Uterus (tissue), 4 donors: ENCODE data around the gene CLSTN1. TPM values are rescaled to one million over a fixed set of nuclear protein-coding genes. Genes with fewer than 3 reads are reported as not detected.
"Not testable (repeated sequence)": the region's sequence is repeated elsewhere in the genome, so short reads cannot be mapped to it uniquely, and the experiment has no call there.

Experiments used
- DNase-seq, 2 donors: peaks; one replicate each; pipeline ENCODE4 v3.0.0-alpha.2; 2019 to 2020
- H3K27ac ChIP-seq, 2 donors: fragments of 200-600 bp; sonication (generic); 1 replicate in 1 of 2; 2 replicates in 1 of 2; pipeline ENCODE4 v1.5.1; 2016 to 2018
- H3K27me3 ChIP-seq, 2 donors: fragments of 200-600 bp; sonication (generic); one replicate each; pipeline ENCODE4 v1.5.1; 2018 to 2019; ENCODE audit warnings: control low read depth in 1 of 2
- H3K36me3 ChIP-seq, 2 donors: fragments of 200-600 bp; sonication (generic); one replicate each; pipeline ENCODE4 v1.5.1; 2019; ENCODE audit warnings: control low read depth in 1 of 2
- H3K4me1 ChIP-seq, 2 donors: fragments of 200-600 bp; sonication (generic); one replicate each; pipeline ENCODE4 v1.5.1; 2018 to 2019; ENCODE audit warnings: control low read depth in 1 of 2
- H3K4me3 ChIP-seq, 2 donors: fragments of 200-600 bp; sonication (generic); 1 replicate in 1 of 2; 2 replicates in 1 of 2; pipeline ENCODE4 v1.5.1; 2018 to 2019; ENCODE audit warnings: mild to moderate bottlenecking in 1 of 2
- H3K9me3 ChIP-seq, 2 donors: fragments of 200-600 bp; sonication (generic); one replicate each; pipeline ENCODE4 v1.5.1; 2019; ENCODE audit warnings: control low read depth in 1 of 2
- CTCF ChIP-seq, 4 experiments: fragments of 200-600 bp in 2 of 4; fragments of 450-650 bp in 2 of 4; sonication (generic) in 2 of 4; IDR thresholded peaks; one replicate each; pipeline ENCODE4 v1.5.1; 2016 to 2019; ENCODE audit warnings: antibody characterized with exemption in 4 of 4, mild to moderate bottlenecking in 2 of 4, moderate library complexity in 1 of 4
- POLR2A ChIP-seq, 2 donors: fragments of 450-650 bp; IDR thresholded peaks; one replicate each; pipeline ENCODE4 v1.6.1; 2016; ENCODE audit warnings: antibody characterized with exemption in 2 of 2, mild to moderate bottlenecking in 1 of 2, moderate library complexity in 1 of 2
- intact Hi-C: fragments of 100-400 bp; cut with DNase I; formaldehyde crosslinking; loops from one replicate; pipeline ENCODE4 v1.15.1; 2023; ENCODE audit warnings: low total_unique reads
- total RNA-seq, 4 donors: library from RNA; depleted of rRNA in 3 of 4; stranded (reverse); fragments of >200 nt in 3 of 4; gene quantifications; one replicate each; pipeline versions ENCODE4 v1.1.0 to v1.2.4, GENCODE V29; 2014 to 2023
- donor health status: DM: yes; HTN: yes; CAD: no.

Gene CLSTN1
- total RNA-seq, 4 donors from 2014 or later, result 46.8 to 184 (median 94.0) TPM

DNA sequence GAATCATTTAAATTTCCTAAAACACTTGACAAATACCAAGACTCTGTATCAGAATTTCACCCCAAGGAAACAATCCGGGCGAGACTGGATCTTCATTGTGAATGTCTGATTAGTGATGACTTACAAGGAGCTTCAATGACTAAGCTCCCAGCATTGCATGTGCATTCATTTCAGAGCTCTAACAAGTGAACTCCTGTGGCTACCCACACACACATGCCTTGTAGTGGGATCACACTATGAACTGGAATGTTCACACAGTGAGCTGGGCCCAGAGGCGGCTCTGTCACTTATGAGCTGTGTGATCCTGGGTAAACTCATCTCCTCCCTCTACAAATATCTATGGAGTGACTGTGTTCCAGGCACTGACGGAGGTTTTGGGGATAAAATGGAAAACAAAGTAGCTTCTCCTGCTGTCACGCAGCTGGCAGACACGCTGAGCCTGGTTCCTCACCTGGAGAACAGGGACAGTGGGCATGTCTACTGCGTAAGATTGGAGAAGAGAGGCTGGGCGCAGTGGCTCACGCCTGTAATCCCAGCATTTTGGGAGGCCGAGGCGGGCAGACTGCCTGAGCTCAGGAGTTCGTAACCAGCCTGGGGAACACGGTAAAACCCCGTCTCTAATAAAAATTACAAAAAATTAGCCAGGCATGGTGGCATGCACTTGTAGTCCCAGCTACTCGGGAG, 56.9 kb downstream of the CLSTN1 start:
- Histone ChIP-seq H3K27ac (no peak overlapping the region), H3K9me3 (no peaks in the 10 kb centered on the region), H3K4me1 (no peaks in the 10 kb centered on the region), H3K36me3 (no peaks in the 10 kb centered on the region), H3K4me3 (no peak overlapping the region), H3K27me3 (no peaks in the 10 kb centered on the region)
- TF ChIP-seq CTCF (IDR thresholded peaks at IDR 0.05) (no peak), POLR2A (IDR thresholded peaks at IDR 0.05) (no peak)
- no peak for DNase-seq
- intact Hi-C loops, result no loop called here

GRCh38 chr1:9764550-9764949, 59.2 kb downstream of the CLSTN1 start:
- no peak for TF ChIP-seq POLR2A (IDR thresholded peaks at IDR 0.05)
- no peak for TF ChIP-seq CTCF (IDR thresholded peaks at IDR 0.05)
- Histone ChIP-seq H3K4me3 (no peak overlapping the region), H3K9me3 (no peaks in the 10 kb centered on the region), H3K27me3 (no peaks in the 10 kb centered on the region), H3K36me3 (no peaks in the 10 kb centered on the region), H3K27ac (no peak overlapping the region), H3K4me1 (no peaks in the 10 kb centered on the region)
- intact Hi-C loops, result no loop called here
- DNase-seq, result no peak

DNA sequence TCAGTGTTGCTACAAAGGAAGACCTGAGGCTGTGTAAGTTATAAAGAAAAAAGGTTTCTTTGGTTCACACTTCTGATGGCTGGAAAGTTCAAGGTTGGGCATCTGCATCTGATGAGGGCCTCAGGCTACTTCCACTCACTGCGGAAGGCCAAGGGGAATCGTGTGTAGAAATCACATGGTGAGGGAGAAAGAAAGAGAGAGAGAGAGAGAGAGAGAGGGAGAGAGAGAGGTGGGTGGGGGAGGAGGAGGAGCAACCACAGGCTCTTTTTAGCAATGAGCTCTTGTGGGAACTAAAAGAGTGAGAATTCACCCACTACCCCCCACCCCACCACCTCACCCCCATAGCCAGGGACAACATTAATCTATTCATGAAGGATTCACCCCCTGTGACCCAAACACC, 59.9 kb downstream of the CLSTN1 start:
- intact Hi-C loops, result no loop called here
- TF ChIP-seq CTCF (IDR thresholded peaks at IDR 0.05) (no peak), POLR2A (IDR thresholded peaks at IDR 0.05) (no peak)
- H3K9me3 ChIP-seq, result no peaks in the 10 kb centered on the region
- H3K27me3 ChIP-seq, result no peaks in the 10 kb centered on the region
- H3K4me3 ChIP-seq, result no peak overlapping the region
- DNase-seq, result no peak
- no peak overlapping the region for H3K27ac ChIP-seq
- H3K36me3 ChIP-seq, result no peaks in the 10 kb centered on the region
- no peaks in the 10 kb centered on the region for H3K4me1 ChIP-seq

DNA sequence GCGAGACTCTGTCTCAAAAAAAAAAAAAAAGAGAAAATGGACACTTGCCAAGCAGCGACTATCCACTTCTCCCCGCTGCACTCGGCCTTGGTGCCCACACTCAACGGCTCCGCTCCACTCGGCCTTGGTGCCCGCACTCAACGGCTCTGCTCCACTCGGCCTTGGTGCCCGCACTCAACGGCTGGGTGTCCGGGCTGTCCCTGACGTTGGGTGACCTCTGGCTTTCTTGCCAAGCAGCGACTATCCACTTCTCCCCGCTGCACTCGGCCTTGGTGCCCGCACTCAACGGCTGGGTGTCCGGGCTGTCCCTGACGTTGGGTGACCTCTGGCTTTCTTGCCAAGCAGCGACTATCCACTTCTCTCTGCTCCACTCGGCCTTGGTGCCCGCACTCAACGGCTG, 61.3 kb downstream of the CLSTN1 start:
- intact Hi-C loops, H3K4me1 ChIP-seq, H3K36me3 ChIP-seq, H3K9me3 ChIP-seq, H3K27me3 ChIP-seq, DNase-seq, H3K4me3 ChIP-seq, H3K27ac ChIP-seq: not testable (repeated sequence)

DNA sequence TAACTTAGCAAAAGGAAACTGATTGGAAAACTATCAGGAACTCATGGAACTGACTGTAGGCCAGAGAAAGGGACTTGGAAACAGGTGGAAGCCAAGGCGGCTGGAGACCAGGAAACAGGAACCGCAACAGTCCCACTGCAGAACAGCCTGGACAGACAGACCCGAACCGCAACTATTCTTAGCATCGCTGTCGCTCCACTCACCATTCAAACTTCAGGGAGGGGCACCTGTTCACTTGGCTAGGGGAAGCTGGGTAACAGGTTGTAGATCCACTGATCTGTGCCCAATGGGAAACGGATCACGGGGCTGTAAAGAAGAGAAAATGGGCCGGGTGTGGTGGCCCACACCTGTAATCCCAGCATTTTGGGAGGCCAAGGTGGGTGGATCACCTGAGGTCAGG, 61.9 kb downstream of the CLSTN1 start:
- Histone ChIP-seq H3K4me1 (no peaks in the 10 kb centered on the region), H3K27ac (no peak overlapping the region), H3K9me3 (no peaks in the 10 kb centered on the region), H3K36me3 (no peaks in the 10 kb centered on the region), H3K27me3 (no peaks in the 10 kb centered on the region), H3K4me3 (no peak overlapping the region)
- no peak for TF ChIP-seq CTCF (IDR thresholded peaks at IDR 0.05)
- no peak for TF ChIP-seq POLR2A (IDR thresholded peaks at IDR 0.05)
- DNase-seq, result no peak
- intact Hi-C loops, result no loop called here

GRCh38 chr1:9760824-9761223, 62.9 kb downstream of the CLSTN1 start:
- Histone ChIP-seq H3K4me1 (no peaks in the 10 kb centered on the region), H3K4me3 (no peak overlapping the region), H3K27ac (no peak overlapping the region), H3K36me3 (no peaks in the 10 kb centered on the region), H3K9me3 (no peaks in the 10 kb centered on the region), H3K27me3 (no peaks in the 10 kb centered on the region)
- TF ChIP-seq POLR2A (IDR thresholded peaks at IDR 0.05) (no peak), CTCF (IDR thresholded peaks at IDR 0.05) (no peak)
- no peak for DNase-seq
- intact Hi-C loops, result no loop called here
